H1 (cell line): Measurements from ENCODE around the gene DAPK1. TPM values are rescaled to one million over a fixed set of nuclear protein-coding genes. Genes with fewer than 3 reads are reported as not detected.

Experiments used
- MAFK ChIP-seq: IDR thresholded peaks from 2 replicates; pipeline ENCODE4 v1.6.1; 2012; ENCODE audit warnings: low read depth, mild to moderate bottlenecking, improper control_type of control experiment, low read length
- RAD21 ChIP-seq, 2 experiments: IDR thresholded peaks in 1 of 2; conservative IDR thresholded peaks in 1 of 2; 2 replicates each; pipeline ENCODE4 v1.6.1; 2011; ENCODE audit warnings: low read depth in 2 of 2, low read length in 2 of 2, improper control_type of control experiment in 1 of 2, inconsistent platforms in 1 of 2, mild to moderate bottlenecking in 1 of 2, moderate library complexity in 1 of 2
- RNF2 ChIP-seq: fragments of 200-900, 300-1000 bp; sonication (generic); IDR thresholded peaks from 2 replicates; pipeline ENCODE4 v1.7.1; 2016; ENCODE audit warnings: borderline replicate concordance, low read depth, mild to moderate bottlenecking, antibody characterized with exemption, low read length; ENCODE audit not compliant: poor library complexity, severe bottlenecking; ENCODE audit errors: missing control alignments
- SAP30 ChIP-seq: fragments of 300-600 bp; sonication (generic); IDR thresholded peaks from 2 replicates; pipeline ENCODE4 v1.7.1; 2012; ENCODE audit warnings: low read length, moderate library complexity, mild to moderate bottlenecking, inconsistent platforms; ENCODE audit not compliant: insufficient read depth, insufficient replicate concordance
- SIX5 ChIP-seq: IDR thresholded peaks from 2 replicates; pipeline ENCODE4 v1.6.1; 2011; ENCODE audit warnings: mild to moderate bottlenecking, low read depth, low read length
- TAF1 ChIP-seq: IDR thresholded peaks from 2 replicates; pipeline ENCODE4 v1.6.1; 2011; ENCODE audit warnings: mild to moderate bottlenecking, low read depth, low read length
- polyA plus RNA-seq, 7 experiments: library from polyadenylated mRNA; depleted of rRNA in 3 of 7; stranded (reverse) in 5 of 7; unstranded in 2 of 7; fragments of >200 nt in 5 of 7; fragments of 200-250 nt in 2 of 7; gene quantifications; 1 replicate in 5 of 7; 2 replicates in 1 of 7; 4 replicates in 1 of 7; pipeline versions ENCODE4 v1.2.1 to v1.2.3, GENCODE V29; 2011 to 2013; ENCODE audit warnings: missing spikeins in 2 of 7, mixed read lengths in 2 of 7
- total RNA-seq: library from RNA; stranded (reverse); fragmentation: NEBNext Ultra II Directional; extraction: Animal tissue kit (Norgen Biotek cat#: 25700); gene quantifications from 2 replicates; pipeline ENCODE4 v1.2.1, GENCODE V29; 2021

Gene DAPK1
- total and polyA plus RNA-seq, 2 of the 8 experiments (the other 6 are each of a cell fraction or from before 2014, with no cell fraction given), result 62.4 to 131 TPM

- TF ChIP-seq RNF2 (no peak), TAF1 (no peak), SIX5 (no peak), MAFK (no peak), SAP30 (no peak), RAD21 (IDR thresholded peaks at IDR 0.05 in 1 of 2, conservative IDR thresholded peaks at IDR 0.05 in 1 of 2; ENCODE audit: low read depth in 2 of 2, low read length in 2 of 2) (no peak)
These were observed 52.1 kb downstream of the DAPK1 start (continued) for GRCh38 chr9:87549791-87550190.
